Activated naive CD8-positive, alpha-beta T cell treated with anti-CD3 and anti-CD28 coated beads, Interleukin-2, amount 50 U/mL, for 24 hours (primary cell): ENCODE results near the gene LACRT.

Source experiments
- ATAC-seq: fragments of 150-1000 bp; cut with Tn5 transposase; one replicate; pipeline ENCODE4 v1.10.0; 2021
- DNase-seq: peaks from one replicate; pipeline ENCODE4 v3.0.0; 2021
- H3K27ac Mint-ChIP-seq: one replicate; pipeline ENCODE4 v1.8.0; 2021; ENCODE audit warnings: mild to moderate bottlenecking, mixed read lengths
- H3K27me3 Mint-ChIP-seq: one replicate; pipeline ENCODE4 v1.8.0; 2021; ENCODE audit warnings: mixed read lengths
- H3K36me3 Mint-ChIP-seq: one replicate; pipeline ENCODE4 v1.8.0; 2021; ENCODE audit warnings: low read depth, mixed read lengths
- H3K4me1 Mint-ChIP-seq: one replicate; pipeline ENCODE4 v1.8.0; 2021; ENCODE audit warnings: mixed read lengths
- H3K4me3 Mint-ChIP-seq: one replicate; pipeline ENCODE4 v1.8.0; 2021; ENCODE audit warnings: mild to moderate bottlenecking, moderate library complexity, mixed read lengths
- H3K9me3 Mint-ChIP-seq: one replicate; pipeline ENCODE4 v1.8.0; 2021; ENCODE audit warnings: mixed read lengths

LACRT gene

DNA sequence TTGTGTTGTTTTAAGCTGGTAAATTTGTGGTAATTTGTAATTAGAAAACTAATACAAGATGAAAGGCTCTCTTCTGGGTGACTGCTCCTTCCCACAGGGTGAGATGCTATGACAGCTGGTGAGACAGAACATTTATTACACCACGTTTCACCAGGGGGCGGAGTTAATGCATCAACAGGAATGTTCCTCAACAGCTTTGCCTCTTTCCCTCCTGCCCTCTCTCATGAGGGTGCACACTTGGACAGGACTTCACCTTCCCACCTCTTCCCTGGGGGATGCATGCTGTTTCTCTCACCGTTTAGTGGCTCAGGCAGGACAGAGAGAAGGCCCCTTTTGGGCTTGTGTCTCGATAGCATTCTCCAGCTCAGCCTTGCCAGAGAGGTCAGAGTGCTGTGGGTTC is 32.9 kb downstream of the LACRT start:
- Mint-ChIP-seq H3K27me3 (no peaks in the 10 kb centered on the region), H3K4me3 (no peak overlapping the region), H3K4me1 (peaks cover 2% of the 10 kb centered on the region), H3K9me3 (no peaks in the 10 kb centered on the region), H3K36me3 (no peaks in the 10 kb centered on the region), H3K27ac (no peak overlapping the region)
- DNase-seq (no peak), ATAC-seq (no peak)

DNA sequence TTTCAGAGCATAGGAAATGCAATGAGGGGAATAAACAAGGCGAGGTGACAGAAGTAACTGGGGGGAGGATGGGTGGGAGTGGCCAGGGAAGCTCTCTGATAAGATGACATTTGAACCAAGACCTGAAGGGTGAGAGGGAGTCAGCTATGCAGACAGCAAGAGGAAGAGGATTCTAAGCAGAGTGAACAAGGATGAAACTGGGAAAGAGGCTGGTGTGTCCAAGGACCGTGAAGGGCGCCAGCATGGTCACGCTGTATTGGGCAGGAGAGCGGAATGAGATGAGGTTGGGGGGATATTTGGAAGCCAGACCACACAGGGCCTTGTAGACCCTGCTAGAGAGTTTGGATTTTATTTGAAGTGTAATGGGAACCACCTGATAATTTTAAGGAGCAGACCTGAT is 35.7 kb downstream of the LACRT start:
- Mint-ChIP-seq H3K27me3 (no peaks in the 10 kb centered on the region), H3K4me1 (peaks cover 2% of the 10 kb centered on the region), H3K4me3 (no peak overlapping the region), H3K9me3 (no peaks in the 10 kb centered on the region), H3K27ac (no peak overlapping the region), H3K36me3 (no peaks in the 10 kb centered on the region)
- DNase-seq, result no peak
- ATAC-seq, result no peak

GRCh38 chr12:54596526-54596946 is 38.2 kb downstream of the LACRT start:
- Mint-ChIP-seq H3K27ac (no peak overlapping the region), H3K4me3 (no peak overlapping the region), H3K36me3 (no peaks in the 10 kb centered on the region), H3K9me3 (no peaks in the 10 kb centered on the region), H3K27me3 (no peaks in the 10 kb centered on the region), H3K4me1 (no peaks in the 10 kb centered on the region)
- DNase-seq, result peak; percentile 63
- no peak for ATAC-seq

GRCh38 chr12:54595471-54595870 is 39.2 kb downstream of the LACRT start:
- H3K27ac Mint-ChIP-seq, result no peak overlapping the region
- H3K4me3 Mint-ChIP-seq, result no peak overlapping the region
- H3K4me1 Mint-ChIP-seq, result no peaks in the 10 kb centered on the region
- peaks cover 9% of the 10 kb centered on the region for H3K27me3 Mint-ChIP-seq
- no peaks in the 10 kb centered on the region for H3K9me3 Mint-ChIP-seq
- DNase-seq, result no peak
- ATAC-seq, result no peak
- no peaks in the 10 kb centered on the region for H3K36me3 Mint-ChIP-seq

DNA sequence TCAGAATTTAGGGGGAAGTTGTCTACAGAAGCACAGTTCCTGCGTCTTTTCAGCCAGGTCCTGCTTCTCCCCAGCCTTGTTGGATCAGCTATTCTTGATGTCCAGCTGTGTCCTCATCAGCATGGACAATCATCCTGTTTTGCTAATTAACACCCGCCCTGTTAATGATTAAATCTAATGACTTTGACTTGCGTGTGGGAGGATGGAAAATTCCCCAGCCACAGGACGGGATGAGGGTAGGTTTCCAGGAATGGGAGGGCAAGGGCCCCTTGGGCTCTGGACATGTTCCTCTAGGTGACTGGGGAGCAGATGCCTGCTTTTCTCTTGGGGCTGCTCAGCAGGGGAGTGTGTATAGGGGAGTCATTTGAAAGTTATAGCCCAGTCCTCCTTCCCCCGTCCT is 41.0 kb downstream of the LACRT start:
- no peaks in the 10 kb centered on the region for H3K9me3 Mint-ChIP-seq
- H3K27me3 Mint-ChIP-seq, result peaks cover 26% of the 10 kb centered on the region
- DNase-seq (no peak), ATAC-seq (no peak)
- no peaks in the 10 kb centered on the region for H3K36me3 Mint-ChIP-seq
- no peak overlapping the region for H3K27ac Mint-ChIP-seq
- H3K4me1 Mint-ChIP-seq, result peaks cover 2% of the 10 kb centered on the region
- no peak overlapping the region for H3K4me3 Mint-ChIP-seq

DNA sequence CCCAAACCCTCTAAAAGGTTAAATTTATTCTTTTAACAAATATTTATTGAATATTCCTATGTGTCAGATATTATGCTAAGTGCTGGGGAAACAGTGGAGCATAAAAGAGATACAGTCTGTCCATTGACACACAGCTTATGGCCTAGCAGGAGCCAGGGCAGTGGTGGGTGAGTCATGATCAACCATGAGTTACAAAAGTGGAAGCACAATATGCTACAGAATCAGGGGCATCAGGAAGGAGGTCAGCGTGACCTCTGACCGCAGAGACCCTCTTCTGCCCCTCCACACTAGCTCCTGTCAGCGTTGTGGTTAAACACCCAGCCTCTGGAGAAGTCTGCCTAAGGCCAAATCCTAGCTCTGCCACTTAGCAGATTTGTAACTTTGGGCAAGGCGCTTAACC is 41.6 kb downstream of the LACRT start:
- Mint-ChIP-seq H3K27me3 (peaks cover 27% of the 10 kb centered on the region), H3K4me1 (peaks cover 2% of the 10 kb centered on the region), H3K9me3 (no peaks in the 10 kb centered on the region), H3K36me3 (no peaks in the 10 kb centered on the region), H3K4me3 (no peak overlapping the region), H3K27ac (no peak overlapping the region)
- DNase-seq (no peak), ATAC-seq (no peak)

GRCh38 chr12:54592316-54592715 is 42.4 kb downstream of the LACRT start:
- Mint-ChIP-seq H3K4me3 (no peak overlapping the region), H3K27me3 (peaks cover 35% of the 10 kb centered on the region)

DNA sequence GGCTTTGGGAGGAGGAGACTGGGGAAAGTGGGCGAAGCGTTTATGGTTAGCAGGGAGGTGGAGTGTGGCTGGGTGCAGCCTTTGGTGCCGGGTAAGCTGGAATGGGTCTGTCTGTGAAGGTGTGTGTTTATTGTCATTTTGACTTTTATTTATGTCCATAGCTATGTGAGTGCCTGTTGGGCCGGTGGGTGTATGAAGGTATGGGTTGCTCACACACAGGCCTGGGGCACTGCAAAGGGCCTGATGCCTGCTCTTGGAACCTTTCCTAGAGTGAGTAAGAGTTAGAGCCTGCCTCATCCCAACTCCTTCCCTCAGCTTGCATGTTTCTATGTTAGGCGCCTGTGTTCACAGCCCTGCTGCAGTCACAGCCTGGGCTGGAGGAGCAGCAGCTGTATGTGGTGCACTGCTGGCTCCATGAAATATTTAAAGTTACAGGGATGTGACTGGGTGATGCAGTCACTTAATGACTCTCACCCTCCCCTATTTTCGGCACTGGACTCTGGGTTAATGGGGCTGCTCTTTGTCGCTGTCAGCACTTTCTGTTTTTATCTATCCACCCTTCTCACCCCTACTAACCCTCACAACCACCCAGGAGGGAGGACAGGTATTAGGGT is 43.6 kb downstream of the LACRT start:
- Mint-ChIP-seq H3K4me3 (no peak overlapping the region), H3K36me3 (no peaks in the 10 kb centered on the region), H3K27me3 (peaks cover 45% of the 10 kb centered on the region), H3K4me1 (peaks cover 4% of the 10 kb centered on the region), H3K27ac (no peak overlapping the region), H3K9me3 (no peaks in the 10 kb centered on the region)
- DNase-seq (no peak), ATAC-seq (no peak)

More at GRCh38 chr12:54592316-54592715, 42.4 kb downstream of the LACRT start:
- no peak overlapping the region for H3K27ac Mint-ChIP-seq
- ATAC-seq (no peak), DNase-seq (no peak)
- H3K9me3 Mint-ChIP-seq, result no peaks in the 10 kb centered on the region
- peaks cover 2% of the 10 kb centered on the region for H3K4me1 Mint-ChIP-seq
- no peaks in the 10 kb centered on the region for H3K36me3 Mint-ChIP-seq

DNA sequence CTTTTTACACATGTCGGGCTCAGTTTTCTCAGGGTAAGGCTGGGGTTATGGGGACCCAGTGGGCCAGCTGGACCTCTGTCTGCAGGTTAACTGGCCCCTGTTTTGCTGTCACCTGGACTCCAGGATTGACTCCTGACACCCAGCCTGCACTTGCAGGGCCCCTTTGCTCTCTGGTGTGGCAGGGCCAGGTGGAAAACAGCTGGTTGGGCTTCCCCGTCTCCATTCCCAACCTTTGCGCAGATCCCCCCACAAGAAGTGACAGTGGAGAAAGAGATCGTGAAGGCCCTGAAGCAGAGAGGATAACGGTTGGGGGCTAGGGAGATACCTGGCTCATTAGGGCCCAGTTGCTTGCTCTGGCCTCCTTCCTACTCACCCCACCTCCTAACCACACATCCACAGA is 44.7 kb downstream of the LACRT start:
- H3K4me1 Mint-ChIP-seq, result peaks cover 4% of the 10 kb centered on the region
- H3K9me3 Mint-ChIP-seq, result no peaks in the 10 kb centered on the region
- H3K27ac Mint-ChIP-seq, result no peak overlapping the region
- H3K4me3 Mint-ChIP-seq, result no peak overlapping the region
- DNase-seq (no peak), ATAC-seq (no peak)
- H3K27me3 Mint-ChIP-seq, result peaks cover 53% of the 10 kb centered on the region
- H3K36me3 Mint-ChIP-seq, result no peaks in the 10 kb centered on the region

- Mint-ChIP-seq H3K4me3 (peak overlapping the region; percentile 42), H3K27me3 (peaks cover 62% of the 10 kb centered on the region)
Measured at GRCh38 chr12:54588890-54589267, 45.8 kb downstream of the LACRT start.

GRCh38 chr12:54588110-54588889 is 46.4 kb downstream of the LACRT start, which contains the start of gene PPP1R1A:
Gene PPP1R1A (minus strand): TSS chr12:54588659. CDS start chr12:54588488, 171 bp downstream.
- Mint-ChIP-seq H3K9me3 (no peaks in the 10 kb centered on the region), H3K27me3 (peaks cover 64% of the 10 kb centered on the region), H3K27ac (no peak within 1 kb of the TSS), H3K36me3 (no peaks in the 10 kb centered on the region), H3K4me1 (peaks cover 4% of the 10 kb centered on the region), H3K4me3 (peak within 1 kb of the TSS; percentile 42)
- no peak for ATAC-seq
- DNase-seq, result no peak

More at GRCh38 chr12:54588890-54589267, 45.8 kb downstream of the LACRT start:
- H3K36me3 Mint-ChIP-seq, result no peaks in the 10 kb centered on the region
- H3K4me1 Mint-ChIP-seq, result peaks cover 4% of the 10 kb centered on the region
- H3K27ac Mint-ChIP-seq, result no peak overlapping the region
- H3K9me3 Mint-ChIP-seq, result no peaks in the 10 kb centered on the region
- DNase-seq (no peak), ATAC-seq (no peak)

DNA sequence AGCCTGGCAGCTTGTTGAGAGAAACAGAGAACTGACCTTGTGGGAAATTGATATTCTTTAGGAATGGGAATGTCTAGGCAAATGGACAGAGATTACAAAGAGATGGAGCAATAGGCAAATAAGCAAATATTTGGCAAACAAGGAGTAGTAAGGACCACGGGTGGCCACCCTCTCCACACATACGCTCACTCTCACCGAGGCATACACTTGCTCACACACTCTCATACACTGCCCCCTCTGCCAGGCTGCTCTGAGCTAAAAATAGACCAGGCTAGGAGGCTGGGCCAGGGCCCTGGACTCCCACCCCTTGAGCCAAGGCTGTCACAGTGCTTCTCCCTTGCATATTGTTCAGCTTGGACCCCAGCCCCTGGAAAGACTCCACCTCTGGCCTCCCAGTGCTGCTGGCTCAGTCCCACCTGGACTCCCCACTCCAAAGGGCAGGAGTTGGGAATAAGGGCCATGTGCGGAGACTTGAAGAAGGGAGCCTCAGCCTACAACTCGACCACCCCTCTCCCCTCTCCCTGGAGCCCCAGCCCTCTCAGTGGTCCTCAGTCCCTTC is 47.3 kb downstream of the LACRT start:
- Mint-ChIP-seq H3K9me3 (no peaks in the 10 kb centered on the region), H3K27ac (no peak overlapping the region), H3K36me3 (no peaks in the 10 kb centered on the region), H3K4me1 (peaks cover 4% of the 10 kb centered on the region), H3K27me3 (peaks cover 65% of the 10 kb centered on the region), H3K4me3 (no peak overlapping the region)
- DNase-seq (no peak), ATAC-seq (no peak)

DNA sequence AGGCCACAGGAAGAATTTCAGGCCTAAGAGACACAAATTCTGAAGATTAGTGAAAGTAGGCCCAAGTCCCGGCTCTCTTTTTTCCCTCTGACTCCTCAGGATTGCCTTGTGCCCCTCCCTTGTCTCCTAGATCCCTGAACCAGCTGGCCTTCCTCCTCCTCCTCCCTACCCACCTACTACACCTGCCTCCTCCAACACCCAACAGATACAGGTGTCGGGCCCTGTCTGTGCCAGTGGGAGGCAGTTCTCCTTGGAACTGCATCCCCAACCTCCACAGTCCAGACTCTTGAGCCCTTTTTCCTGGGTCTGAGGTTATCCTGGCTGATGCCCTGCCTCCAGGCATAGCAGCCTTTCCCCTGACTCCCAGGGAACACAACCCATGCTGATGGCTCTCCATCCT is 48.1 kb downstream of the LACRT start:
- Mint-ChIP-seq H3K27ac (no peak overlapping the region), H3K4me3 (no peak overlapping the region), H3K4me1 (peaks cover 4% of the 10 kb centered on the region), H3K27me3 (peaks cover 65% of the 10 kb centered on the region), H3K9me3 (no peaks in the 10 kb centered on the region), H3K36me3 (no peaks in the 10 kb centered on the region)
- ATAC-seq (no peak), DNase-seq (no peak)

GRCh38 chr12:54585243-54585642 is 49.5 kb downstream of the LACRT start:
- H3K4me3 Mint-ChIP-seq, result no peak overlapping the region
- peaks cover 4% of the 10 kb centered on the region for H3K4me1 Mint-ChIP-seq
- ATAC-seq (no peak), DNase-seq (no peak)
- H3K27me3 Mint-ChIP-seq, result peaks cover 54% of the 10 kb centered on the region
- no peaks in the 10 kb centered on the region for H3K9me3 Mint-ChIP-seq
- no peaks in the 10 kb centered on the region for H3K36me3 Mint-ChIP-seq
- no peak overlapping the region for H3K27ac Mint-ChIP-seq

- H3K4me3 Mint-ChIP-seq, result no peak overlapping the region
- H3K9me3 Mint-ChIP-seq, result no peaks in the 10 kb centered on the region
- no peaks in the 10 kb centered on the region for H3K36me3 Mint-ChIP-seq
- H3K27me3 Mint-ChIP-seq, result peaks cover 43% of the 10 kb centered on the region
- H3K4me1 Mint-ChIP-seq, result peaks cover 4% of the 10 kb centered on the region
- no peak for DNase-seq
- no peak overlapping the region for H3K27ac Mint-ChIP-seq
- ATAC-seq, result no peak
Measured at GRCh38 chr12:54584128-54584527, 50.6 kb downstream of the LACRT start.
